ENCODE measurements around the gene SCCPDH.

GRCh38 chr1:246787781-246788513, 63.7 kb downstream of the SCCPDH start:
- TF ChIP-seq TCF15 (CRISPR knock-in tag; IDR thresholded peaks at IDR 0.05) (no peak), NFIC (IDR thresholded peaks at IDR 0.05) (no peak), PHF8 (IDR thresholded peaks at IDR 0.05; ENCODE audit: borderline replicate concordance, low read length) (no peak), SMAD2 (IDR thresholded peaks at IDR 0.05; ENCODE audit: low read depth, low read length) (no peak), CTCF (IDR thresholded peaks at IDR 0.05 in 2 of 3, conservative IDR thresholded peaks at IDR 0.05 in 1 of 3; ENCODE audit: insufficient read depth in 2 of 3, low read depth in 1 of 3, low read length in 3 of 3) (no peak), TEAD2 (tag; IDR thresholded peaks at IDR 0.05) (no peak), ZNF408 (CRISPR knock-in tag; IDR thresholded peaks at IDR 0.05; ENCODE audit: low read depth) (no peak), FOXA1 (IDR thresholded peaks at IDR 0.05; ENCODE audit: borderline replicate concordance) (no peak)
